DOHH2 (cell line): ENCODE data around the gene DYRK1B.
"Not testable (repeated sequence)": the region's sequence is repeated elsewhere in the genome, so short reads cannot be mapped to it uniquely, and the experiment has no call there.

Experiments
- CTCF ChIP-seq: fragments of 200-600 bp; sonication (generic); IDR thresholded peaks from one replicate; pipeline ENCODE4 v1.5.1; 2014; ENCODE audit warnings: antibody characterized with exemption, mild to moderate bottlenecking, low read depth, low read length; ENCODE audit not compliant: poor library complexity, severe bottlenecking
- EZH2phosphoT487 ChIP-seq: fragments of 200-600 bp; sonication (generic); IDR thresholded peaks from 2 replicates; pipeline ENCODE4 v1.6.1; 2017; ENCODE audit warnings: borderline replicate concordance, mild to moderate bottlenecking, antibody characterized with exemption, low read length, moderate library complexity, mixed read lengths

GRCh38 chr19:39879796-39880195, 45.8 kb upstream of the DYRK1B start:
- TF ChIP-seq CTCF, EZH2phosphoT487: not testable (repeated sequence)
